HG03025 (cell line): Measurements from ENCODE around the gene TFPT.

Experiments
- ATAC-seq: cut with Tn5 transposase; IDR thresholded peaks from one replicate; pipeline ENCODE4 v1.9.1; 2021; ENCODE audit warnings: mild to moderate bottlenecking, moderate library complexity; ENCODE audit not compliant: unreplicated experiment, low FRiP score

The TFPT gene

DNA sequence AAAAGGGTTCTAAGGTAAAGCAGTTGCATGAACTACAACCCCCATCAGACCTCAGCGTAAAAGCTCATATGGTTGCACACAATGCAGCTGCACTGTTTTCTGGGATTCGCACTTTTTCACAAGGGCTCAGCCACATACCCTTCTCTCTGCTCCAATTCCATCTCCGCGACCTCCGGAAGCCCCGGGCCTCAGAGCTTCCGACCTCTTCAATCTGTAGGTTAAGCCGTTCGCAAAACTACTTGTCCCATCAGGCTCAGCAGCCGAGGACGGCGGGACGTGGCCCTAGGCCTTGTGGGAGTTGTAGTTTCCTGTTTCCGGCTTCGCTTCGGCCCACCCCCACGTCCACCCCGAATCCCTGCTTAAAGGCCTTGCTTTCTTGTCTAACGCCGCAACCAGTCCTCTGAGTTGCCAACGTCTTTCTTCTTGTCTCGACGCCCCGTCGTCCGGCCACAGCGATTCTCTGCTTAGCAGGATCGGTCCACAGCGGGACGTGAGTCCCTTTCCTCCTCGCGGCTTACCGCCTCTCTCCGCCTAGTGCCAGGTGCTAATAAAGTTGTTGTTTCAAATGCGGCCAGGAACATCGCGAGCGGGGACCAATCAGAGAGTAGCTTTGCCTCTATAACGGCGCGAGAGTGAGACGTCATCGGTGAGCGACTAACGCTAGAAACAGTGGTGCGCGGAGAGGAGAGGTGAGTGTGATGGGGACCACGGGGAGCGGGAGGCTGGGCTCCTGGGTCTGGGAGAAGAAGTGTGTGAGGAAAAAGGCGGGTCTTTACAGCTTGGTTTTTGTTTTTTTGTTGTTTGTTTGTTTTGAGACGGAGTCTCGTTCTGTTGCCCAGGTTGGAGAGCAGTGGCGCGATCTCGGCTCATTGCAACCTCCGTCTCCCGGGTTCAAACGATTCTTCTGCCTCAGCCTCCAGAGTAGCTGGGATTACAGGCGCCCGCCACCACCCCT lies at the start of gene TFPT, which contains the start of gene PRPF31:
Gene TFPT (minus strand): TSS at position 549 of the 955 bp plus-strand sequence. CDS start 388 bp downstream, at position 161.
Gene PRPF31 (plus strand): TSS at position 646 of the 955 bp plus-strand sequence. CDS start 2,525 bp downstream, outside the sequence.
- peak; percentile 81 for ATAC-seq

DNA sequence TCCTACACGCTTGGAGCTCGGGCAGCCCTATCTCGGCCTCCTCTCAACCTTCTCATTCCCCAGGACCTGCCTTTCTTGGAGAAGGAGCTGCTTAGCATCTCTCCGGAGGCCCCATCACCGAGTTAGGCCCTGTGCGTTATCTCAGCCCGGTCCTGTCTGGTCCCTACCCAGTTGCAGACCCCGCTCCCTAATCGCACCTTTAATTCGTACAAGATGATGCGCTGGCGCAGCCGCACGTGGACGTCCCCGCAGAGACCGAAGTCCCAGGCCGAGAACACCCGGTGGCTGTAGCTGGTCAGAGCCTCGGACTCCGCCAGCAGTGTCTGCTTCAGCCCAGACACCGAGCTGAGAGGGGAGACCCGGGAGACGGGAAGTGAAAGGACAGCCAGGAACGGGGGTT lies 49.8 kb upstream of the TFPT start:
- ATAC-seq = no peak

DNA sequence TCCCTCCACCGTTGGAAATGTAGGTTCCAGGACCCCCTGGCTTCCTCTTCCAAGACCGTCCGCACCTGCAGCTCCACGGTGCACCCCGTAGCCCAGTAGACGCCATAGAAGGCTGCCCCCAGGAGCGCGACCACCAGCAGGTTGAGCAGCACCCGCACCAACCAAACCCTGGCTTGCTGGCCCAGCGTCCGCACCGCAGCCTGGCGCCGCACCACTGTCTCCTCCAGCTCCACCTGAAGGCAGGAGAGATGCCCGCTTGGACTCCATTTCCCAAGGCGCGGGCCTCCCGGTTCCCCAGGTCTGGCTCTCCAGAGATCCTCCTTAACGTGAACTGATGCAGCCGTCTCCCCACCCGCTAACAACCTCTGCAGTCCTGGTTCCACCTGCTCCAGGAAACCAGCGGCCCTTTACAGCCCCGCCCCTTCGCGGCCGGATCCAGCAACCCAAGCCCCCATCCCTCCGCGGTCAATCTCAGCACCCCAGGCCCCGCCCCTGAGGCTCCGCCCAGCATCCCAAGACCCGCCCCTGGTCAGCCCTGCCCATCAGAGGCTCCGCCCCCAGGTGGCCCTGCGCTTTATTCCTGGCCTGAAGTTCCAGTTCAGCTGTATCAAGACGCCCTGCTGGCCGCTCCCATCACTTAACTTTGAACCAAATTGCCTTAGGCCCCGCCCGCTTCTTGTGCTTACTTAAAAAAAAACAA lies 49.1 kb upstream of the TFPT start:
- no peak for ATAC-seq

DNA sequence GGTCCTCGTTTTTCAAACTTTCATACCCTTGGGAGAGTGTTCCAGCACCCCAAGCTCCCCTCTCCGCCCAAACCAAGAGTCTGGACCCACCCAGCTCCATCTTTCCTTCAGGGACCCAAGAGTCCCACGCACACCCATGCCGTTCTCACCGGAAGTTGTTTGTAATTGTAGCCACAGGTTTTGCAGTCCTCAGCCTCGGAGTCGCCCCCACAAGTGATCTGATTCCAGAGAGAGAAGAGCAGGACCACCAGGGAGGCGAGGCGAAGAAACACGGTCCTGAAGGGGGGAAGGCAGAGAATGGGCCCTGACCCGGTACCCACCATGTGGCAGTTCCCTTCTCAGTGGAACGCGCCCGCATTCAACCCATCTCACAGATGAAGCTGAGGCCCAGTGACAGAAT lies 47.4 kb upstream of the TFPT start:
- no peak for ATAC-seq

DNA sequence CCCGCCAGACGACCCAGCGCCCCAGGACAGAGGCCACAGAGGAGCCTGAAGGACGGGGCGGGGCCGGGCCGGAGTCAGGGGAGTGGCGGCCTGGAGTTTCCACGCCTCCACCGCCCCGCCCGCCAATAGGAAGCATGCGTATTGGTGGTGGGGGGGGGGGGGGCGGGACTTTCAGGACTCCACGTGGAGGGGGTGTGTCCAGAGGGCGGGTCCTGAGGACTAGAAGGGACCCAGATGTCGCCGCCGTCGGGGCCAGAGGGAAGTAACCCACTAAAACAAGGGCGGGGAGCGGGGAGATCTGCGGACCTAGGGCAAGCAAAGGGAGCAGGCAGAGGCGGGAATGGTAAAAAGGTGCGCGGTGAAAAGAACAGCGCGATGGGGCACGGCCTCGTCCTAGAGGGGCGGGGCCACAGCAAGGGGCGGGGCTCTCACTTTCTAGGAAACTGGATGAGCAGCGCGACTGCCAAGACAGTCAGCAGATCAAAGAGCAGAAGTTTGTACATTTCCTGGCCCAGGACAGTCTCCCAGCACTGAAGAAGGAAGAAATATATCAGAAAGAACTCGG lies 46.9 kb upstream of the TFPT start:
- no peak for ATAC-seq

- ATAC-seq = no peak
Measured at GRCh38 chr19:54160854-54161253, 45.4 kb upstream of the TFPT start.

- ATAC-seq = no peak
Measured at GRCh38 chr19:54160182-54160811, 44.8 kb upstream of the TFPT start.

GRCh38 chr19:54159352-54160181 lies 44.1 kb upstream of the TFPT start, which contains the start of gene LENG1:
TSS of gene LENG1 (minus strand) at chr19:54159721. CDS start at chr19:54159695, 26 bp downstream.
- ATAC-seq = peak; percentile 80

DNA sequence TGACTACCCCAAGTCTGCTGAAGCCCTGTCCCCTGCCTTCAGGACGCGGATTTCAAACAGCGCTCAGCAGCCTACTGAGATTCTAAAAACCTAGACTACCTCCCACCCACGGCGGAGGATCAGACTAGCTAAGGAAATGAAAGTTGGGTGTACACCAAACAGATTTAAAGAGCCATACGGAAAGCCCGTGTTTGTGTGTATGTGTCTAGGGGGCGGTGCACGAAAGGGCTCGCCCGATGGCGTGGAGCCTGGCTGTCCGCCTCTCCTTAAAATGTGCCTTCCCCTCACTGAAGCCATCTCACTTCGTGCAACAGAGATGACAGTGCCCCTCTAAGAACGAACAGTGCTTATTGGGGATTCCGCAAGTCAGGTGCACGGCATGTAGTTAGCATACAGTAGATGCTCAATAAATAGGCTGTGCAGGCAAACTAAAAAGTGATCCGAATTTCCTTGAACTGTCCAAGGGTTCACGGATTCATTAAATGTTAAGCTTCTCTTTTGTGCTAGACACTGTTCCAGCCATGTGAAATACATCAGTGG lies 43.4 kb upstream of the TFPT start:
- no peak for ATAC-seq

GRCh38 chr19:54156953-54157352 lies 41.5 kb upstream of the TFPT start:
- ATAC-seq = no peak

DNA sequence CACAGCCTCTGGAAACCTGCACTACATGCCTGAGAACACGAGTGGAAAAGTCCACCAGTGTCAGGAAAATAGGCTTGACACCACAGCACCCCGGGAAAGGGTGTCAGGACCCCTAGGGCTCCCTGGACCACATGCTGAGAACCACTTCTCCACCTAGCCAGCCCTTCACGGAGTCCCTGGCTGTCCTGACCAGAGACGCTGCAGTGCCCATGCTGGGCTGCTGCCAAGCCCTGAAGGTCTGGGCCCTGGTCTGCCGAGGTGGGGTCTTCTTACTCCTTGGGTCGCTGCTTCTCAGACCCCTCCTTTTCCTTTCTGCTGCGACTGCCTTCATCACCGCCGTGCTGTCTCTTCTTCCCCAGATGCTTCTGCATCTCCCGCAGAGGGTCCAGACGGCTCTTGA lies 41.0 kb upstream of the TFPT start:
- no peak for ATAC-seq

- ATAC-seq = no peak
Measured at GRCh38 chr19:54155694-54156093, 40.2 kb upstream of the TFPT start.

- no peak for ATAC-seq
Measured at GRCh38 chr19:54154603-54155345, 39.3 kb upstream of the TFPT start.

- no peak for ATAC-seq
Measured at GRCh38 chr19:54153731-54154326, 38.4 kb upstream of the TFPT start.

DNA sequence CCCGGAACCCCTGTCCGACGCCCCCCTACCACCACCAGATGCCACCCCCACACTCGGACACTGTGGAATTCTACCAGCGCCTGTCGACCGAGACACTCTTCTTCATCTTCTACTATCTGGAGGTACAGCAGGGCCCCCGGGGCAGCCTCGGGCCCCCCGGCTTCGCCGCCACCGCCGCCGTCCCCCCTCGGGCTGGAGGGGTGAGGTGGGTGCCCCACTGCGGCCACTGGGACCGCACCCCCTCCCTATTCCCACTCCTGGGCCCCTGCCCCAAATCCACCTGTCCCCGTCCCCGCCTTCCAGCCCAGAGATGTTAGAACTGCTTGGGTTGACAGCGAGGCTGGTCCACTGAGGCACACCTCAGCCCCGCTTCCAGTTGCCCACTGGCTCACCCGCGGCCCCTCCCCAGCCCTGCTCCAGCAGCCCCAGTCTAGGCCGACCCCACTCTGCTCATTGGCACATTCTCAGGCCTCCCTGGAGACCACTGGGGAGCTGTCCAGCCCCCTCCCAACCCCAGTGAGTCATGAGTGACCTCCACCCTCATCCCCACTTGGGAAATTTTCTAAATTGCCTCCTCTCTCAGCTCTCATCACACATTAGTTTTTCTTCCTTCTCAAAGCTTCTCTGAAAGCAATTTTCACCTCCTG lies 37.5 kb upstream of the TFPT start:
- no peak for ATAC-seq

GRCh38 chr19:54152267-54152666 lies 36.8 kb upstream of the TFPT start:
- ATAC-seq = no peak

DNA sequence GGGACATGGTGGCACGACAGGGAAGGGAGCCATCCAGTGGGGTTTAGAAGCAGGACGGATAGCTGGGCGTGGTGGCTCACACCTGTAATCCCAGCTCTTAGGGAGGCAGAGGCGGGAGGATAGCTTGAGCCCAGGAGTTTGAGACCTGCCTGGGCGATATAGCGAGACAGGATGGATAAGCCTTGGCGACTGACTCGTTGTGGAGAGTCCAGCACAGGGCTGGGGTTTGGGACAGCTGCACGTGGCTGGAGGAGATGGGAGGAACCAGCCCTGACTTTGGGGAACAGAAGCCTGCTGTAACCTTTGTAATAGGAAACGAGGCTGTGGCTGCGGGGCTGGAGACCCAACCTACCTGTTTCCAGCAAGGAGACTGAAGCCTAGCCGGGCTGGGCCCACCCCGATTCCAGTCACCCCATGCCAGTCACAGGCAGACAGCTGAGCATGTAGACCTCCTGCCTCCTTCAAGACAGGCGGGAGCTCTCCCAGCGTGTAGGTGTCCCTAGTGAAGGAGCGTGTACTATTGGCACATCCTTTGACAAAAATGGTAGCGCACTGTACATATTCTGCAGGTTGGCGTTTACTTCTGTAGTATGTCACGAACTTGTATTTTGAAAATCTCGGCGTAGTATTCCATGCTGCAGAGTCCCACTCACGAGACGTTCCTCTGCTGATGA lies 36.0 kb upstream of the TFPT start:
- no peak for ATAC-seq
